ENCODE data around the gene SAP30L.

DNA sequence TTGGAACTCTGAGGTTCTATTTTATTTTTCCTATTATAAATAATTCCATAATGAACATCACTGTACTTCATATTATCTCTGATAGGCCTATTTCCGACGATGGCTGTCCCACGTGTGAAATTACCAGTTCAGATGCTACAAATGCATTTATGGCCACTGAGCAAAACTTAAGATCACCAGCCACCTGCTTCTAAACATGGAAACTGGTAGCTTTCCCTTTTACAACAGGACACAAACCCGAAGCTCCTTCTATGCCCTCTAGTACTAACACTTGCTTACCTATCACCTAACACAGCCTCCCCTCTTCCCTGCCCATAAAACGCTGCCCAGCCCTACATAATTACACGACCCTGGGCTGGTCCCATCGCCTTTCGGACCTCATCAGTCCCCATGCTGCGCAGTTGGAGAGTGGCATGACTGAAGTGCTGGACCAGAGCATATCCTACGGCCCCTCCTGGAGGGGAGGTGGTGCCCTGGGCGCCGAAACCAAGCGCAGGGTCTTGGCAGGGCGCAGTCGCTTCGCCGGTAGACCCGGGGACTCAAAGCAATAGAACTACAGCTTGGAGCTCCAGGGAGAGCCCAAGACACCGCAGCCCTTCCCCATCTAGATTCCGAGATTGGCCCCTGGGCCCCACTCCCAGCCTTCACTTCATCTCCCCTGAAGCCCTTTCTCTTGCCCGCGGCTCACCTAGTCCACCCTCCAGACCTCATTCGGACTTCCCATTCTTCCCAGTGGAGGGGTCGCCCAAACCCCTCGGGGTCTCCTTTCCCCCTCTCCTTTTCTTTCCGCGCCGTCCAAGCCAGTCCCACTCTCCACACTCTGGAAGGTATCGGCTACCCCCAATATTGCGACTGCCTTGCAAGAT is 1.0 kb upstream of the SAP30L start:
- TF ChIP-seq, protein P1, sequence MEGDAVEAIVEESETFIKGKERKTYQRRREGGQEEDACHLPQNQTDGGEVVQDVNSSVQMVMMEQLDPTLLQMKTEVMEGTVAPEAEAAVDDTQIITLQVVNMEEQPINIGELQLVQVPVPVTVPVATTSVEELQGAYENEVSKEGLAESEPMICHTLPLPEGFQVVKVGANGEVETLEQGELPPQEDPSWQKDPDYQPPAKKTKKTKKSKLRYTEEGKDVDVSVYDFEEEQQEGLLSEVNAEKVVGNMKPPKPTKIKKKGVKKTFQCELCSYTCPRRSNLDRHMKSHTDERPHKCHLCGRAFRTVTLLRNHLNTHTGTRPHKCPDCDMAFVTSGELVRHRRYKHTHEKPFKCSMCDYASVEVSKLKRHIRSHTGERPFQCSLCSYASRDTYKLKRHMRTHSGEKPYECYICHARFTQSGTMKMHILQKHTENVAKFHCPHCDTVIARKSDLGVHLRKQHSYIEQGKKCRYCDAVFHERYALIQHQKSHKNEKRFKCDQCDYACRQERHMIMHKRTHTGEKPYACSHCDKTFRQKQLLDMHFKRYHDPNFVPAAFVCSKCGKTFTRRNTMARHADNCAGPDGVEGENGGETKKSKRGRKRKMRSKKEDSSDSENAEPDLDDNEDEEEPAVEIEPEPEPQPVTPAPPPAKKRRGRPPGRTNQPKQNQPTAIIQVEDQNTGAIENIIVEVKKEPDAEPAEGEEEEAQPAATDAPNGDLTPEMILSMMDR (IDR thresholded peaks at IDR 0.05), result no peak
- no peak for TF ChIP-seq POLR2A (IDR thresholded peaks at IDR 0.05)
